Mucosa of rectum (tissue), 2 donors: ENCODE measurements around the gene DCLK1.

Source experiments
- H3K27ac ChIP-seq, 2 donors: one replicate each; pipeline ENCODE4 v1.7.0; 2013; ENCODE audit warnings: inconsistent platforms in 2 of 2, low read depth in 2 of 2, low read length in 2 of 2
- H3K27me3 ChIP-seq, 2 donors: one replicate each; pipeline ENCODE4 v1.7.0; 2013; ENCODE audit warnings: low read length in 2 of 2; ENCODE audit not compliant: control insufficient read depth in 2 of 2, insufficient read depth in 2 of 2
- H3K36me3 ChIP-seq, 2 donors: one replicate each; pipeline ENCODE4 v1.7.0; 2013; ENCODE audit warnings: low read length in 2 of 2; ENCODE audit not compliant: control insufficient read depth in 2 of 2, insufficient read depth in 2 of 2
- H3K4me1 ChIP-seq, 2 donors: one replicate each; pipeline ENCODE4 v1.7.0; 2013; ENCODE audit warnings: low read length in 2 of 2, mild to moderate bottlenecking in 1 of 2; ENCODE audit not compliant: control insufficient read depth in 2 of 2, insufficient read depth in 2 of 2
- H3K4me3 ChIP-seq, 2 donors: one replicate each; pipeline ENCODE4 v1.7.0; 2013; ENCODE audit warnings: low read length in 2 of 2
- H3K9ac ChIP-seq, 2 donors: one replicate each; pipeline ENCODE4 v1.7.0; 2013; ENCODE audit warnings: low read length in 2 of 2, low read depth in 1 of 2, mild to moderate bottlenecking in 1 of 2
- H3K9me3 ChIP-seq, 2 donors: one replicate each; pipeline ENCODE4 v1.7.0; 2013; ENCODE audit warnings: low read length in 2 of 2; ENCODE audit not compliant: control insufficient read depth in 2 of 2
- donor health status: healthy.
- donor health status: Normal muscosa, but diverticular disease.

DCLK1 gene

DNA sequence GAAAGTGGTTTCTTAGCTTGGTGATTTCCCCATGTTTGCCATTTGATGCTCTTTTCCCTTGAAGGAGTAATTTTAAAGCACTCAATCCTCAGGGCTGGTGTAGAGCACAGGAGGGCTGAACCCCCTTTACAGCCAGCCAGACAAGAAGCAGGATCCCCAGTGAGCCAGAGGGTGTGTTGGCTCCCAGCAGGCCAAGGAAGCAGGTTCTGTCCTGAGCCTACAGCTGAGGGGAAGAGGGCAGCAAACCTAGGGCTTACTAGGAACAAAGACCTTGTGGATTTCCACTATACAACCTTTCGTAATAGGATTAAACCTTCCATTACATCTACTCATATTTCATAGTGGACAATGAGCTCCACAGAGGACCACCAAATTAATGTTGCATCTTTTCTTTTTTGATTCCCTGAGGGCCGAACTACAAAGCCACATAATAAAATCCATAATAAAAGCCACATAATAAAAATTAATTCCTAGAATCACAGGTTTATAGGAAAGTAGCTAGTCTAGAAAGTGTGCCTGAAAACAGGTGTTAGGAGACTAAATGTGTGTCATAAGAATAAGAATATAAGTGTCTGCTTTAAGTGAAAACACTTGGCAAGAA is 300.2 kb downstream of the DCLK1 start:
- Histone ChIP-seq H3K4me1 (no peaks in the 10 kb centered on the region), H3K9ac (no peak overlapping the region), H3K4me3 (no peak overlapping the region), H3K27ac (no peak overlapping the region), H3K9me3 (no peaks in the 10 kb centered on the region), H3K27me3 (no peaks in the 10 kb centered on the region), H3K36me3 (no peaks in the 10 kb centered on the region)

GRCh38 chr13:35826626-35827254 is 304.4 kb downstream of the DCLK1 start:
- Histone ChIP-seq H3K4me3 (no peak overlapping the region), H3K4me1 (no peaks in the 10 kb centered on the region), H3K27me3 (no peaks in the 10 kb centered on the region), H3K27ac (no peak overlapping the region), H3K36me3 (no peaks in the 10 kb centered on the region), H3K9ac (no peak overlapping the region), H3K9me3 (no peaks in the 10 kb centered on the region)

DNA sequence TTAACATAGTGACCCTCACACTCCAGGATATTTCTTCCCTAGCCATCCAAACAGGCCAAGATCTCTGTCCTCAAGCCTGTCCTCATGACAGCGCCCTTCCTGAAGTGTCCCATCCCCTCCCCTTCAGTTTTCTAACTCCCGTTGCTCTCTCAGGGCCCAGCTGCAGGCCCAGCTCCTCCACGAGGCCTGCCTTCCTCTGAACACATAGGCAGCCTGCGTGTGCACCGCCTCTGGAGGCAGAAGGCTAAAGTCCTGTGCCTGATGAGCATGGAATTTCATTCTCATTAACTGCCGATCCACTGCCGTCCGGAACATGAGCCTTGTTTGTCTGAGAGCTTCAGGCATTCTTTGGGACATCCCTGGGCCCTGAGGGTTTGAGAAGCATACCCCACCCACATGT is 306.4 kb downstream of the DCLK1 start:
- Histone ChIP-seq H3K36me3 (no peaks in the 10 kb centered on the region), H3K4me3 (no peak overlapping the region), H3K27me3 (no peaks in the 10 kb centered on the region), H3K27ac (no peak overlapping the region), H3K9ac (no peak overlapping the region), H3K9me3 (no peaks in the 10 kb centered on the region), H3K4me1 (no peaks in the 10 kb centered on the region)

- Histone ChIP-seq H3K9ac (no peak overlapping the region), H3K4me1 (no peaks in the 10 kb centered on the region)
These were observed 306.8 kb downstream of the DCLK1 start for GRCh38 chr13:35824395-35824794.

DNA sequence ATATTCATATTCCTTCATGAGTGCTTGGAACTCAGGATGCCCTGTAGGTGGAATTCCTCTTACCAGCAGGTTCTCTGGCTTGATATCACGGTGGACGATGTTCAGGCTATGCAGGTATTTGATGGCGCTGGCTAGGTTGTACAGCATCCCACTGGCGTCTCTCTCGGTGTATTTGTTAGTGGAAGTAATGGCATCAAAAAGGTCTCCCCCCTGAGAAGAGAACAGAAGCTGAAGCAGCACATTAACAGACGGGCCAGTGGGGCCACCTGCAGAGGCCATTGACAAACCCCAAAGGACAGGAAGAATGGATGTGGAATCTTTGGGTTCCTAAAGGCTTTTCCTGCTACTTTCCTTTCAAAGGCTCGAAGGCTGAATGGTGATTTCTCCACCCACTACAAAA is 308.5 kb downstream of the DCLK1 start:
- H3K4me3 ChIP-seq = no peak overlapping the region
- no peaks in the 10 kb centered on the region for H3K36me3 ChIP-seq
- no peaks in the 10 kb centered on the region for H3K9me3 ChIP-seq
- H3K27ac ChIP-seq = no peak overlapping the region
- no peaks in the 10 kb centered on the region for H3K4me1 ChIP-seq
- H3K9ac ChIP-seq = no peak overlapping the region
- H3K27me3 ChIP-seq = no peaks in the 10 kb centered on the region

More at GRCh38 chr13:35824395-35824794, 306.8 kb downstream of the DCLK1 start:
- no peak overlapping the region for H3K27ac ChIP-seq
- H3K9me3 ChIP-seq = no peaks in the 10 kb centered on the region
- no peak overlapping the region for H3K4me3 ChIP-seq
- H3K27me3 ChIP-seq = no peaks in the 10 kb centered on the region
- no peaks in the 10 kb centered on the region for H3K36me3 ChIP-seq

DNA sequence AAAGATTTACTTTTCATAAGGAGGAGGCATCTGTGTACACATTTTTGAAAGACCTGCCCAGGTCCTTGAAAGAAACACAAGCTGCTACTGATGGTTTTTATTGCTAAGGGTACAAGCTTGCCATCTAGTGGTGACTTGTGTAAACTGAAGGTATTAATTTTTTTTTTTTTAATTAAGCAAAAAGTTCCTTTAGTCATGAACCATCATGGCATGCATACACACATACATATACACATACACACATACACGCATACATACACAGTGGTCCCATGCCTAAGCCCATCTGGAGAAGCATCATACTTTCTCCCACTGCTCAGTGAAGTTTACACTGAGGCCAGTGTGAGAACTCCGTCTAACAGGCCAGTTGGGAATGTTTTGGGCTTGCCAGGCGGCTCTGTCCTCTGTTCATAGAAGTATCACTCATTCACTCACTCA is 312.5 kb downstream of the DCLK1 start:
- H3K9me3 ChIP-seq = no peaks in the 10 kb centered on the region
- H3K36me3 ChIP-seq = no peaks in the 10 kb centered on the region
- no peaks in the 10 kb centered on the region for H3K4me1 ChIP-seq
- H3K27ac ChIP-seq = no peak overlapping the region
- H3K4me3 ChIP-seq = no peak overlapping the region
- H3K27me3 ChIP-seq = no peaks in the 10 kb centered on the region
- H3K9ac ChIP-seq = no peak overlapping the region

- no peak overlapping the region for H3K27ac ChIP-seq
- no peak overlapping the region for H3K9ac ChIP-seq
- H3K4me1 ChIP-seq = no peaks in the 10 kb centered on the region
- no peaks in the 10 kb centered on the region for H3K9me3 ChIP-seq
- H3K27me3 ChIP-seq = no peaks in the 10 kb centered on the region
- H3K4me3 ChIP-seq = no peak overlapping the region
- no peaks in the 10 kb centered on the region for H3K36me3 ChIP-seq
These were observed 313.3 kb downstream of the DCLK1 start for GRCh38 chr13:35817642-35818607.

DNA sequence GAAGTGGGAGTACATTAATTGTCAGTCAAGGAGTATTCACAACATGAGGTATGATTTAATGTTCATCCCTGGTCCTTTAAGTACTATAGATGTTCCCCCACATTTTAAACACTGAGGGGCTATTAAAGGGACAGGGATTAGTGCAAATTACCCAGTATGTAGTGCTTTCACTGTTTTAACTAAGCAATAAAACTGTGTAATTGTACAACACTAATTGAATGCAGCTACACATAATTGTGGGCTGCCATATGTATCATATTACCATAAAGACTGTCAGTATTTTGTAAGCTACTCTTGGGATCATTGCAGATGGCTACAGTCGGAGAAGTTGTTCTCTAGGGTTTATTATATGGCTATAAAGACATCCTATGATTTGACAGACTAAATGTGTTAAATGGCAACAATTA is 316.6 kb downstream of the DCLK1 start:
- Histone ChIP-seq H3K4me1 (no peaks in the 10 kb centered on the region), H3K9me3 (no peaks in the 10 kb centered on the region), H3K4me3 (no peak overlapping the region), H3K27ac (no peak overlapping the region), H3K9ac (no peak overlapping the region), H3K36me3 (no peaks in the 10 kb centered on the region), H3K27me3 (no peaks in the 10 kb centered on the region)

DNA sequence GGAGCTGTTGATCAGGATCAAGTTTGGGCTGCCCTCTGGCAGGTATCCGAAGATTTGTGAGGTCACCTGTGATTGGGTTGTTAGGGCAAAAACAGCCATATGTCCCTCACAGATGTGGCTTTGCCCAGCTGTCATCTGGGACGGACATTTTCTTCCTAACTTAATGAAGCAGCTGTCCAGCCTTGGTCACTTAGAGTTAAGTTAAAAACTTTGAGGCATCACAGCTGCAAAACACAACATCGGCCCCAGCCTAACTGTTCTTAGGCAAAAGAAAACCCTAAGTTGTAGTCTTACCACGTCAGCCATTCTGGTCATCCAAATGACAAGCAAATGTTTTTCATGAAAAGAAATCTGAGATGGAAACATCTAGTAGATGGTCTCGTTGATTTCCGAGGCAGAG is 318.4 kb downstream of the DCLK1 start:
- no peaks in the 10 kb centered on the region for H3K27me3 ChIP-seq
- H3K4me1 ChIP-seq = no peaks in the 10 kb centered on the region
- H3K9ac ChIP-seq = no peak overlapping the region
- no peak overlapping the region for H3K4me3 ChIP-seq
- H3K36me3 ChIP-seq = no peaks in the 10 kb centered on the region
- no peaks in the 10 kb centered on the region for H3K9me3 ChIP-seq
- no peak overlapping the region for H3K27ac ChIP-seq

DNA sequence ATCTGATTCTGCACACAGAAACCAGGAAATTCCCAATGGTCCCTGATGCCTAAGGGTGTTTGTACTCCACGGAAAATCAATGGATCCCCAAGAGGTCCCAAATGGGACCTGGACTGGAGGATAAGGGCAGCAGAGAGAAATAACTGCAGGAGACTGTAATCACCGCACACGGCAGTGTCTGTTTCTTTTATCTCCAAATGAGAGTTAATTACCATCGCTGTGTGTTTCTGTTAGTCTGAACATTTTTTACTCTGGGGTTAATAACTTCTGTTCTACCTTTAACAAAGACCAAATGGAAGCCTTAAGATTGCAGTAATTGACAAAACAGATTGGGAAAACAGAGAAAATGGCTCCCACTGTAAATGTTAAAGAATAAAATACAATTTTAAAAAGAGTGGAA is 320.9 kb downstream of the DCLK1 start:
- no peaks in the 10 kb centered on the region for H3K4me1 ChIP-seq
- no peak overlapping the region for H3K9ac ChIP-seq
- no peaks in the 10 kb centered on the region for H3K27me3 ChIP-seq
- H3K27ac ChIP-seq = no peak overlapping the region
- no peaks in the 10 kb centered on the region for H3K36me3 ChIP-seq
- H3K9me3 ChIP-seq = no peaks in the 10 kb centered on the region
- H3K4me3 ChIP-seq = no peak overlapping the region
